Testis (tissue), 3 donors: Measurements from ENCODE around the gene KIF16B. TPM values are rescaled to one million over a fixed set of nuclear protein-coding genes. Genes with fewer than 3 reads are reported as not detected.

Experiments
- DNase-seq: peaks from one replicate; pipeline ENCODE4 v3.0.0-alpha.2; 2019
- H3K27ac ChIP-seq, 2 donors: fragments of 200-600 bp; sonication (generic); one replicate each; pipeline ENCODE4 v1.5.1; 2019
- H3K27me3 ChIP-seq: fragments of 200-600 bp; sonication (generic); one replicate; pipeline ENCODE4 v1.5.1; 2019
- H3K36me3 ChIP-seq: fragments of 200-600 bp; sonication (generic); one replicate; pipeline ENCODE4 v1.5.1; 2017; ENCODE audit warnings: low read depth; ENCODE audit errors: missing control alignments
- H3K4me1 ChIP-seq: fragments of 200-600 bp; sonication (generic); one replicate; pipeline ENCODE4 v1.5.1; 2019
- H3K4me3 ChIP-seq, 2 donors: fragments of 200-600 bp; sonication (generic); one replicate each; pipeline ENCODE4 v1.5.1; 2017 to 2019
- H3K9me3 ChIP-seq: fragments of 200-600 bp; sonication (generic); one replicate; pipeline ENCODE4 v1.5.1; 2017
- POLR2A ChIP-seq: fragments of 450-650 bp; IDR thresholded peaks from one replicate; pipeline ENCODE4 v1.6.1; 2017; ENCODE audit warnings: antibody characterized with exemption, mild to moderate bottlenecking, moderate library complexity
- WGBS, 2 donors: methylation state at CpG; one replicate each; pipeline ENCODE4 v1.1.5; 2018; 5-methylcytosine and 5-hydroxymethylcytosine counted together
- intact Hi-C: fragments of 100-400 bp; cut with DNase I; formaldehyde crosslinking; loops from one replicate; pipeline ENCODE4 v1.15.1; 2023; ENCODE audit warnings: low total_unique reads
- polyA plus RNA-seq: library from polyadenylated mRNA; stranded (reverse); fragments of 350-450 nt; fragmentation: Illumina TruSeq; extraction: RNeasy Lipid Tissue Mini Kit (QIAGEN cat#74804); gene quantifications from one replicate; pipeline ENCODE4 v1.2.3, GENCODE V29; 2014; ENCODE audit warnings: low read depth, low replicate concordance; ENCODE audit not compliant: insufficient read depth
- total RNA-seq, 2 donors: library from RNA; depleted of rRNA; stranded (reverse); fragments of >200 nt; gene quantifications; one replicate each; pipeline ENCODE4 v1.2.3, GENCODE V29; 2016
- TF ChIP-seq, protein P1 (sequence below), 3 experiments: fragments of 450-650 bp in 2 of 3; fragments of 200-600 bp in 1 of 3; sonication (generic) in 1 of 3; IDR thresholded peaks; one replicate each; pipeline ENCODE4 v1.5.1; 2016 to 2019; ENCODE audit warnings: antibody characterized with exemption in 3 of 3, mild to moderate bottlenecking in 2 of 3, moderate library complexity in 1 of 3

The KIF16B gene
- total and polyA plus RNA-seq, 3 donors from 2014 or later = 10.2 to 25.5 (median 22.3) TPM

DNA sequence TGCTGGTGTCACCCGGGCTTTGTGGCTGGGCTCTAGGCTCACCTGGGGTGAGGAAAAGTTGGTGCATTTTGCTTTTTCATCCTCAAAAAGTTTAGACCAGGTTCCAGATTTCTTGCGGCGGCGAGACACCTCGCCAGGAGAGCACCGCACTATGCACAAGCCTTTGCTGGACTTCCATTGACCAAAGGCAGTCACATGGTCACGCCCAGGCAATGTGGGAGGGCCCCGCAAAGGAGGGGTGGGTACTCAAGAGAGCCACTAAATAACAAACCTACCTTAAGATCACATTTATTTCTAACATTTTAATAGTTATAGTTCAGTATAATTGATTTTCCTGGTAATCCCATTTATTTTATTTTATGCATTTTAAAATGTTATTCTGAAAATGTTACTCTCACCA is 3.0 kb upstream of the KIF16B start:
- Histone ChIP-seq H3K27me3 (no peaks in the 10 kb centered on the region), H3K9me3 (no peaks in the 10 kb centered on the region), H3K4me3 (no peak overlapping the region), H3K4me1 (peaks cover 8% of the 10 kb centered on the region), H3K36me3 (no peaks in the 10 kb centered on the region), H3K27ac (no peak overlapping the region)
- TF ChIP-seq, protein P1, sequence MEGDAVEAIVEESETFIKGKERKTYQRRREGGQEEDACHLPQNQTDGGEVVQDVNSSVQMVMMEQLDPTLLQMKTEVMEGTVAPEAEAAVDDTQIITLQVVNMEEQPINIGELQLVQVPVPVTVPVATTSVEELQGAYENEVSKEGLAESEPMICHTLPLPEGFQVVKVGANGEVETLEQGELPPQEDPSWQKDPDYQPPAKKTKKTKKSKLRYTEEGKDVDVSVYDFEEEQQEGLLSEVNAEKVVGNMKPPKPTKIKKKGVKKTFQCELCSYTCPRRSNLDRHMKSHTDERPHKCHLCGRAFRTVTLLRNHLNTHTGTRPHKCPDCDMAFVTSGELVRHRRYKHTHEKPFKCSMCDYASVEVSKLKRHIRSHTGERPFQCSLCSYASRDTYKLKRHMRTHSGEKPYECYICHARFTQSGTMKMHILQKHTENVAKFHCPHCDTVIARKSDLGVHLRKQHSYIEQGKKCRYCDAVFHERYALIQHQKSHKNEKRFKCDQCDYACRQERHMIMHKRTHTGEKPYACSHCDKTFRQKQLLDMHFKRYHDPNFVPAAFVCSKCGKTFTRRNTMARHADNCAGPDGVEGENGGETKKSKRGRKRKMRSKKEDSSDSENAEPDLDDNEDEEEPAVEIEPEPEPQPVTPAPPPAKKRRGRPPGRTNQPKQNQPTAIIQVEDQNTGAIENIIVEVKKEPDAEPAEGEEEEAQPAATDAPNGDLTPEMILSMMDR (IDR thresholded peaks at IDR 0.05) = no peak
- no peak for TF ChIP-seq POLR2A
- intact Hi-C loops = no loop called here
- WGBS, 2 donors = 68 to 82% methylated on average over 8 of the region's 8 CpGs
- DNase-seq = no peak

DNA sequence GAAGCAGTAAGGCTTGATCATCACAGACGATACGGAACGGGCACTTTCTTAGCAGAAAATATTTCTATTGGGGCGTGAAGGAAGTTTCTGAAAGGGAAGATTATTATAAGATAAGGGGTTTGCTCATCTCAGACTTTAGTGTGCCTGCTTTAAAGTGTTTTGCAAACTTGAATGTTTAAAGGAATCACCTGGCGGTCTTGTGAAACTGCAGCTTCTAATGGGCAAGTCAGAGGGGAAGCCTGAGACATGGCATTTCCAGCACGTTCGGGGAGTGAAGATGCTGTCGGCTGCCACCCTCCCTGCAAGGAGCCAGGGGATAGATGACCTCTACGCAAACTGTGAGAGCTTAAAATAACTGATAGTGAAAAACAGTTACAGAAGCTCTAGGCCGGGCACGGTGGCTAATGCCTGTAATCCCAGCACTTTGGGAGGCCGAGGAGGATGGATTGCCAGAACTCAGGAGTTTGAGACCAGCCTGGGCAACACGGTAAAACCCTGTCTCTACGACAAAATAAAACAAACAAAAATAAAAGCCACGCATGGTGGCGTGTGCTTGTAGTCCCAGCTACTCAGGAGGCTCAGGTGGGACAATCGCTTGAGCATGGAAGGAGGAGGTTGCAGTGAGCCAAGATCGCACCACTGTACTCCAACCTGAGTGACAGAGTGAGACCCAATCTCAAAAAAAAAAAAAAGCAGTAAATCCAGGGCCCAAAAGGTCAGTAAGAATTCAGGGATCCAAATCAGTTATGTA is 2.3 kb upstream of the KIF16B start:
- Histone ChIP-seq H3K36me3 (no peaks in the 10 kb centered on the region), H3K4me3 (peak overlapping the region; percentile 40 to 57), H3K27me3 (no peaks in the 10 kb centered on the region), H3K9me3 (no peaks in the 10 kb centered on the region), H3K4me1 (peaks cover 8% of the 10 kb centered on the region), H3K27ac (peak overlapping the region; percentile 50 to 55)
- TF ChIP-seq, protein P1 (IDR thresholded peaks at IDR 0.05) = no peak
- TF ChIP-seq POLR2A = no peak
- DNase-seq = peak; percentile 34
- 29 to 33% methylated on average over 18 of the region's 18 CpGs for WGBS, 2 donors
- intact Hi-C loops = no loop called here

DNA sequence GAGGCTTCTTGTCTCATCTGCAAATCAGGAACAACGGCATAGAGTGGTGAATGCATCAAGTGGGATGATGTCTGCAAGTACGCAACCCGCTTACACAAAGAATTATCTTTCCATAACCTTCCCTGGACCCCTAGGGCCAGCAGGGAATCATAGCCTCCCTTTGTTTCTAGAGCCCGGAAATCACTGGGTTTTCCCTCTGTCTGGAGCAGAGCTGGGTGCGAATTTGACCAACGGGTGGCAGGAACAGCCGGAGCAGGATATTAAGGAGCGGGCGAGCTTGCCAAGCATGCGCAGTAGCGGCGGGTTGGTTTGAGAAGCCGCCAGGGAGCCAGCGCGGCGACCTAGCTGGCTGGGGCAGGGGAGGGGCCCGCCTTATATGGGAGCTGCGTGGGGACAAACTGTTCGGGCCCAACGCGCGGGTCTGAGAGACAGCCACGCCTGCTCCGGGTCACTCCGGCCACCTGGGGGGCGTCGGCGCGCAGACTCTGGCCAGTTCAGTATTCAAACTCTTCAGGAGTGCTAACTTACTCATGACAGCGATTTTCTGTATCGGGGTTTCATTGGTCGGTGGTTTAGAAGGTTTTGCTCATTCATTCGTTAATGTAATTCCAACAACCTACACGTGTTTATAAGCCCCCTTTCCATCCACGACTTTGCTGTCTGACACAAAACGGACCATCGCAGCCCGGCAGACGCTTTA is 1.6 kb upstream of the KIF16B start:
- 5 to 13% methylated on average over 18 to 39 of the region's 39 CpGs for WGBS, 2 donors
- intact Hi-C loops = no loop called here
- TF ChIP-seq, protein P1 (IDR thresholded peaks at IDR 0.05) = no peak
- TF ChIP-seq POLR2A = no peak
- DNase-seq = peak; percentile 93
- Histone ChIP-seq H3K36me3 (no peaks in the 10 kb centered on the region), H3K27me3 (no peaks in the 10 kb centered on the region), H3K4me1 (peaks cover 8% of the 10 kb centered on the region), H3K4me3 (peak overlapping the region; percentile 40 to 57), H3K27ac (peak overlapping the region; percentile 50 to 55), H3K9me3 (no peaks in the 10 kb centered on the region)

DNA sequence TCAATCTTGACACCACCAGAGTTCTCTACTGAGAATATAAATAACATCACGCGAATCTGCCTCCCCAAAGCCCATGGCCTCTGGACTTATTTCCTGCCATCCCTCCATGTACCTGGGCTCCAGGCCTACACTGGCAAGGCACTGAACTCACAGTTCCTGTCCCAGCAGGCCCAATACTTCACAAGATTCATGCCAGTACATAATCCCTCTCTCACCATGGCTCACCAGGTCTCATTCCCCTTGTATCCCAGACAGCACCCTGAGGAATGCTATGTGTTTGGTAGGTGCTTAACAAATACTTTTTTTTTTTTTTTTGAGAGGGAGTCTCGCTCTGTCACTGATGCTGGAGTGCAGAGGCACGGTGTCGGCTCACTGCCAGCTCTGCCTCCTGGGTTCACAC is 1.9 kb downstream of the KIF16B start:
- no peaks in the 10 kb centered on the region for H3K27me3 ChIP-seq
- H3K4me3 ChIP-seq = no peak overlapping the region
- no peak for DNase-seq
- H3K27ac ChIP-seq = no peak overlapping the region
- no peaks in the 10 kb centered on the region for H3K9me3 ChIP-seq
- TF ChIP-seq, protein P1 (IDR thresholded peaks at IDR 0.05) = no peak
- no peak for TF ChIP-seq POLR2A
- intact Hi-C loops = no loop called here
- peaks cover 8% of the 10 kb centered on the region for H3K4me1 ChIP-seq
- 93 to 94% methylated on average over 5 of the region's 5 CpGs for WGBS, 2 donors
- no peaks in the 10 kb centered on the region for H3K36me3 ChIP-seq
